C4-2B (cell line): Measurements from ENCODE around the gene ARHGAP33.

Experiments used
- H3K27ac ChIP-seq: fragments of 450-650 bp; 2 replicates; pipeline ENCODE4 v1.5.1; 2017
- CTCF ChIP-seq: fragments of 450-650 bp; conservative IDR thresholded peaks from 2 replicates; pipeline ENCODE4 v1.5.1; 2017; ENCODE audit warnings: mild to moderate bottlenecking
- ZFX ChIP-seq: fragments of 450-650 bp; IDR thresholded peaks from 2 replicates; pipeline ENCODE4 v1.6.1; 2017

ARHGAP33 gene

GRCh38 chr19:35736913-35737886, 38.2 kb upstream of the ARHGAP33 start:
- TF ChIP-seq CTCF (no peak), ZFX (no peak)
- no peak overlapping the region for H3K27ac ChIP-seq

- TF ChIP-seq ZFX (no peak), CTCF (no peak)
- no peak overlapping the region for H3K27ac ChIP-seq
These were observed 37.1 kb upstream of the ARHGAP33 start for GRCh38 chr19:35738021-35738886.

GRCh38 chr19:35738887-35739229, 36.5 kb upstream of the ARHGAP33 start:
- TF ChIP-seq CTCF, result no peak
- no peak for TF ChIP-seq ZFX
- no peak overlapping the region for H3K27ac ChIP-seq

- TF ChIP-seq ZFX, result no peak
- no peak for TF ChIP-seq CTCF
- H3K27ac ChIP-seq, result peak overlapping the region; percentile 77
These were observed 35.9 kb upstream of the ARHGAP33 start for GRCh38 chr19:35739275-35740107.

- H3K27ac ChIP-seq, result peak overlapping the region; percentile 77
- TF ChIP-seq CTCF (no peak), ZFX (no peak)
These were observed 35.3 kb upstream of the ARHGAP33 start for GRCh38 chr19:35740108-35740422.

GRCh38 chr19:35740423-35741202, 34.8 kb upstream of the ARHGAP33 start:
- H3K27ac ChIP-seq, result peak overlapping the region; percentile 77
- TF ChIP-seq ZFX (no peak), CTCF (no peak; the same call in 1 of the 2 replicates)
